Heart right ventricle (tissue), 16 donors: ENCODE measurements around the gene PTPRN2. TPM values are rescaled to one million over a fixed set of nuclear protein-coding genes. Genes with fewer than 3 reads are reported as not detected.

ENCODE experiments used
- ATAC-seq, 8 donors: fragments of 200-7000 bp; cut with Tn5 transposase; one replicate each; pipeline ENCODE4 v1.9.1; 2020; ENCODE audit warnings: mild to moderate bottlenecking in 8 of 8, moderate library complexity in 8 of 8, moderate number of reproducible peaks in 1 of 8
- DNase-seq, 2 donors: peaks; one replicate each; pipeline ENCODE4 v3.0.0-alpha.2; 2020
- H3K27ac ChIP-seq, 10 donors: fragments of 200-600 bp; sonication (generic) in 2 of 10; one replicate each; pipeline versions ENCODE4 v1.5.0 to v1.8.0; 2020 to 2022; ENCODE audit warnings: mild to moderate bottlenecking in 3 of 10
- H3K27me3 ChIP-seq, 7 donors: fragments of 200-600 bp; one replicate each; pipeline ENCODE4 v1.8.0; 2021 to 2022; ENCODE audit warnings: mild to moderate bottlenecking in 2 of 7
- H3K36me3 ChIP-seq, 9 donors: fragments of 200-600 bp; sonication (generic) in 1 of 9; one replicate each; pipeline versions ENCODE4 v1.5.0 to v1.8.0; 2020 to 2022; ENCODE audit warnings: mild to moderate bottlenecking in 2 of 9
- H3K4me1 ChIP-seq, 9 donors: fragments of 200-600 bp; sonication (generic) in 1 of 9; one replicate each; pipeline versions ENCODE4 v1.5.0 to v1.8.0; 2020 to 2022; ENCODE audit warnings: mild to moderate bottlenecking in 4 of 9
- H3K4me3 ChIP-seq, 10 donors: fragments of 200-600 bp; sonication (generic) in 2 of 10; one replicate each; pipeline versions ENCODE4 v1.5.0 to v1.8.0; 2020 to 2022; ENCODE audit warnings: mild to moderate bottlenecking in 7 of 10, moderate library complexity in 2 of 10
- H3K9me3 ChIP-seq, 11 donors: fragments of 200-600 bp in 10 of 11; sonication (generic) in 2 of 11; one replicate each; pipeline versions ENCODE4 v1.5.0 to v1.8.0; 2013 to 2022; ENCODE audit warnings: mild to moderate bottlenecking in 2 of 11, control low read depth in 1 of 11, moderate library complexity in 1 of 11
- CTCF ChIP-seq, 9 donors: fragments of 200-600 bp; sonication (generic) in 2 of 9; IDR thresholded peaks; one replicate each; pipeline versions ENCODE4 v1.5.0 to v1.8.0; 2021 to 2022; ENCODE audit warnings: antibody characterized with exemption in 9 of 9, mild to moderate bottlenecking in 5 of 9, moderate library complexity in 1 of 9
- WGBS, 2 donors: extraction: QIAGEN DNeasy Blood & Tissue Kit; methylation state at CpG; one replicate each; pipeline ENCODE4 v1.1.7; 2013; ENCODE audit warnings: inconsistent platforms in 1 of 2; 5-methylcytosine and 5-hydroxymethylcytosine counted together
- intact Hi-C, 10 donors: fragments of 100-400 bp; cut with DNase I; formaldehyde crosslinking; loops; one replicate each; pipeline versions ENCODE4 v1.11.1 to v1.14.2; 2022
- polyA plus RNA-seq, 2 donors: library from polyadenylated mRNA; stranded (reverse); fragments of 200-250 nt; gene quantifications; one replicate each; pipeline ENCODE4 v1.2.3, GENCODE V29; 2013
- total RNA-seq, 10 donors: library from RNA; stranded (reverse); fragmentation: NEBNext Ultra II Directional in 3 of 10; extraction: Animal tissue kit (Norgen Biotek cat#: 25700) in 3 of 10; gene quantifications; one replicate each; pipeline versions ENCODE4 v1.2.1 to v1.2.4, GENCODE V29; 2021 to 2023
- donor health status: Arrhythmogenic right ventricular cardiomyopathy.
- donor health status: ischemic (EF 13 %, LVEDD 7.1; RV severe dilation, severe dysfunction).
- donor health status: healthy with polysubstance abuse.
- donor health status: DM: no; HTN: yes; CAD: no.
- donor health status: DM: no; HTN: no; CAD: no.
- donor health status: ischemic (EF 25% LVEDD 6.9; RV normal size, moderate dysfunction).
- donor health status: ischemic (EF 25% LVEDD 5.7; RV mildly dilated, moderate dysfunction).
- donor health status: healthy.
- donor health status: DM: yes; HTN: yes; CAD: no.
- donor health status: Ischemic cardiomyopathy.
- donor health status: ischemic (EF 35%, LVEDD 5.7; RV mildly dilated, moderate dysfunction).
- donor health status: nonischemic (EF 11% LVEDD 7.7; RV severe dilation, severe dysfunction).
- donor health status: DM: yes; HTN: yes; CAD: no.
- donor health status: PGD.
- donor health status: ischemic (EF 29% LVEDD 5.4; RV normal size, mild dysfunction).
- donor health status: nonischemic (EF 23%, LVEDD 6.1; RV moderate dilation, normal function).

PTPRN2 gene
- total and polyA plus RNA-seq, 12 donors, result 0.82 to 1.8 (median 1.3) TPM

GRCh38 chr7:158005531-158005930, 582.1 kb downstream of the PTPRN2 start:
- no peaks in the 10 kb centered on the region for H3K9me3 ChIP-seq
- no peaks in the 10 kb centered on the region for H3K36me3 ChIP-seq
- 68 to 69% methylated on average over 12 of the region's 12 CpGs for WGBS, 2 donors
- DNase-seq, result no peak
- no peak for ATAC-seq
- H3K4me1 ChIP-seq, result peaks cover 0 to 14% (median 8%) of the 10 kb centered on the region in 9 donors
- intact Hi-C loops, result no loop called here
- H3K4me3 ChIP-seq, result no peak overlapping the region
- TF ChIP-seq CTCF (IDR thresholded peaks at IDR 0.05), result no peak
- H3K27me3 ChIP-seq, result peaks cover 0 to 34% (median 18%) of the 10 kb centered on the region in 7 donors
- no peak overlapping the region for H3K27ac ChIP-seq

- 22 to 28% methylated on average over 2 of the region's 2 CpGs for WGBS, 2 donors
- Histone ChIP-seq H3K4me1 (peaks cover 0 to 14% (median 8%) of the 10 kb centered on the region in 9 donors), H3K36me3 (no peaks in the 10 kb centered on the region), H3K4me3 (no peak overlapping the region), H3K9me3 (no peaks in the 10 kb centered on the region), H3K27ac (peak overlapping the region in 3 of 10 donors; percentile 30 to 36 (median 30)), H3K27me3 (peaks cover 0 to 28% (median 14%) of the 10 kb centered on the region in 7 donors)
- ATAC-seq (peak in 1 of 8 donors; percentile 60), DNase-seq (peak in 1 of 2 donors; percentile 16)
- TF ChIP-seq CTCF (IDR thresholded peaks at IDR 0.05), result no peak
- intact Hi-C loops, result no loop called here
Measured at GRCh38 chr7:158004123-158004490, 583.5 kb downstream of the PTPRN2 start.

- TF ChIP-seq CTCF (IDR thresholded peaks at IDR 0.05), result no peak
- Histone ChIP-seq H3K9me3 (no peaks in the 10 kb centered on the region), H3K36me3 (no peaks in the 10 kb centered on the region), H3K27ac (peak overlapping the region in 3 of 10 donors; percentile 30 to 36 (median 30)), H3K4me3 (no peak overlapping the region), H3K27me3 (peaks cover 0 to 32% (median 14%) of the 10 kb centered on the region in 7 donors), H3K4me1 (peaks cover 0 to 14% (median 8%) of the 10 kb centered on the region in 9 donors)
- peak in 1 of 8 donors; percentile 67 for ATAC-seq
- 64 to 68% methylated on average over 23 of the region's 23 CpGs for WGBS, 2 donors
- DNase-seq, result no peak
- intact Hi-C loops, result no loop called here
Measured at GRCh38 chr7:158003441-158004122, 584.0 kb downstream of the PTPRN2 start.

GRCh38 chr7:158002486-158003080, 585.0 kb downstream of the PTPRN2 start:
- no peak overlapping the region for H3K27ac ChIP-seq
- peaks cover 0 to 30% (median 9%) of the 10 kb centered on the region in 7 donors for H3K27me3 ChIP-seq
- DNase-seq (no peak), ATAC-seq (no peak)
- no peak overlapping the region for H3K4me3 ChIP-seq
- peaks cover 0 to 14% (median 8%) of the 10 kb centered on the region in 9 donors for H3K4me1 ChIP-seq
- WGBS, 2 donors, result 88 to 91% methylated on average over 17 of the region's 17 CpGs
- intact Hi-C loops, result no loop called here
- H3K36me3 ChIP-seq, result no peaks in the 10 kb centered on the region
- no peaks in the 10 kb centered on the region for H3K9me3 ChIP-seq
- no peak for TF ChIP-seq CTCF (IDR thresholded peaks at IDR 0.05)
